Esophagus (tissue), 2 donors: ENCODE data around the gene ACACA. TPM values are rescaled to one million over a fixed set of nuclear protein-coding genes. Genes with fewer than 3 reads are reported as not detected.
"Not testable (repeated sequence)": the region's sequence is repeated elsewhere in the genome, so short reads cannot be mapped to it uniquely, and the experiment has no call there.

Experiments used
- H3K27ac ChIP-seq, 2 donors: one replicate each; pipeline ENCODE4 v1.5.1; 2013; ENCODE audit warnings: low read depth in 2 of 2, mild to moderate bottlenecking in 2 of 2, inconsistent platforms in 1 of 2, low read length in 1 of 2, moderate library complexity in 1 of 2
- H3K27me3 ChIP-seq, 2 donors: one replicate each; pipeline ENCODE4 v1.6.1; 2013; ENCODE audit warnings: low read length in 2 of 2, control low read depth in 1 of 2, mild to moderate bottlenecking in 1 of 2; ENCODE audit not compliant: insufficient read depth in 2 of 2, control insufficient read depth in 1 of 2
- H3K36me3 ChIP-seq, 2 donors: one replicate each; pipeline ENCODE4 v1.6.1; 2013; ENCODE audit warnings: low read length in 1 of 2; ENCODE audit not compliant: control insufficient read depth in 2 of 2, insufficient read depth in 2 of 2
- H3K4me1 ChIP-seq, 2 donors: one replicate each; pipeline ENCODE4 v1.6.1; 2013; ENCODE audit warnings: low read length in 1 of 2; ENCODE audit not compliant: control insufficient read depth in 2 of 2, insufficient read depth in 2 of 2
- H3K4me3 ChIP-seq, 2 donors: one replicate each; pipeline ENCODE4 v1.5.1; 2013; ENCODE audit warnings: low read length in 2 of 2, mild to moderate bottlenecking in 2 of 2, low read depth in 1 of 2, moderate library complexity in 1 of 2
- H3K9me3 ChIP-seq, 2 donors: one replicate each; pipeline ENCODE4 v1.6.1; 2013; ENCODE audit warnings: mild to moderate bottlenecking in 2 of 2, low read depth in 1 of 2, low read length in 1 of 2, moderate library complexity in 1 of 2; ENCODE audit not compliant: control insufficient read depth in 2 of 2, insufficient read depth in 1 of 2
- WGBS, 2 donors: extraction: QIAGEN DNeasy Blood & Tissue Kit; methylation state at CpG; one replicate each; pipeline ENCODE4 v1.1.7; 2013; 5-methylcytosine and 5-hydroxymethylcytosine counted together
- polyA plus RNA-seq, 2 donors: library from polyadenylated mRNA; stranded (reverse); fragments of 200-250 nt; gene quantifications; one replicate each; pipeline ENCODE4 v1.2.3, GENCODE V29; 2013
- donor health status: healthy with polysubstance abuse.
- donor health status: Bipolar disorder and iron deficiency.

Gene ACACA
- polyA plus RNA-seq, 2 donors = 20.0 to 25.4 TPM

DNA sequence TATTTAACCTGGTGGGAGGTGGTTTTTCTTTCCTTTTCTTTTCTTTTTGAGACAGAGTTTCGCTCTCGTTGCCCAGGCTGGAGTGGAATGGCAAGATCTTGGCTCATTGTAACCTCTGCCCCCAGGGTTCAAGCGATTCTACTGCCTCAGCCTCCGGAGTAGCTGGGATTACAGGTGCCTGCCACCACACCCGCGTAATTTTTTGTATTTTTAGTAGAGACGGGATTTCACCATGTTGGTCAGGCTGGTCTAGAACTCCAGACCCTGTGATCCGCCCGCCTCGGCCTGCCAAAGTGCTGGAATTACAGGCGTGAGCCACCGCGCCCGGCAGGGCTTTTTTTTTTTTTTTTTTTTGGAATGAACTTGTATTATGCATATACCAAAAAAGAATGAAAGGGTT lies 1.1 kb downstream of the ACACA start:
- 40 to 49% methylated on average over 14 of the region's 14 CpGs for WGBS, 2 donors
- H3K4me3 ChIP-seq = peak overlapping the region in 1 of 2 donors; percentile 76

DNA sequence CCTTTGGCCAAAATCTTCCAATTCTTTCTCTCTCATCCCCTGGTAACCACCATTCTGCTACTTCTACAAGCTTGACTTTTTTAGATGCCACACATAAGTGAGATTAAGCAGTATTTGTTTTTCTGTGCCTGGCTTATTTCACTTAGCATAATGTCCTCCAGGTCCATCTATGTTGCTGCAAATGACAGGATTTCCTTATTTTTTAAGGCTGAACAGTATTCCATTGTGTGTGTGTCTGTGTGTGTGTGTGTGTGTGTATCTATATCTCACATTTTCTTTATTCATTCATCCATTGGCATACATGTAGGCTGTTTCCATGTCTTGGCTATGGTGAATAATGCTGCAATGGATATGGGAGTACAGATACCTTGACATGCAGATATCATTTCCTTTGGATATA lies 6.1 kb downstream of the ACACA start:
- Histone ChIP-seq H3K9me3 (no peaks in the 10 kb centered on the region), H3K27ac (no peak overlapping the region), H3K4me1 (no peaks in the 10 kb centered on the region), H3K4me3 (no peak overlapping the region), H3K27me3 (no peaks in the 10 kb centered on the region), H3K36me3 (no peaks in the 10 kb centered on the region)

More for the DNA sequence above, 1.1 kb downstream of the ACACA start:
- not testable (repeated sequence) for H3K27ac ChIP-seq, H3K27me3 ChIP-seq, H3K36me3 ChIP-seq, H3K4me1 ChIP-seq, H3K9me3 ChIP-seq

DNA sequence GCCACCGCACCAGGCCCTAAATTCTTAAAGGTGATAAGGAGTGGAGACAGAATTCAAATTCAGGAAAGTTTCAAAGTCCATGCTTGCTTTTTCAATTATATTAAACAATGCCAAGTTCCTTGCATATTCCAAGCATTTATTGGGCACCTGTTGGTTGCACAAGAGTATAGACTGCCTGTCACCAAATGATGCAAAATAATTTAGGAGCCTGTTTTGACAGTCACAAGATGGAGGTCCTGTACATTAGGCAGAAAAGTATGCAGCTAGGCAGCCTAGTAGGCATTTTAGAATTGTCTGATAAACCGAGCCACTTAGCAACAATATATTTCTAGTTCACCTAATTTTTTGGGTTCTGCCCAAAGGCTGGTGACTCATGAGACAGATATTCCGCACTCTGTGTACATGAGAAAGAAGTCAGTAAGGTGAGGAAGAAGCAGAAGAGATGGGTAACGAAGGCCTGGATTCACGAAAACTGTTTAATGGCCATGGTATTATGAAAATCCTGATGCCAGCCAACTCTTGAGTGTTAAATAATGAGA lies 7.3 kb downstream of the ACACA start:
- no peaks in the 10 kb centered on the region for H3K9me3 ChIP-seq
- H3K4me1 ChIP-seq = no peaks in the 10 kb centered on the region
- H3K4me3 ChIP-seq = no peak overlapping the region
- 60 to 70% methylated on average over 5 of the region's 5 CpGs for WGBS, 2 donors
- H3K27ac ChIP-seq = no peak overlapping the region
- H3K36me3 ChIP-seq = no peaks in the 10 kb centered on the region
- H3K27me3 ChIP-seq = no peaks in the 10 kb centered on the region

DNA sequence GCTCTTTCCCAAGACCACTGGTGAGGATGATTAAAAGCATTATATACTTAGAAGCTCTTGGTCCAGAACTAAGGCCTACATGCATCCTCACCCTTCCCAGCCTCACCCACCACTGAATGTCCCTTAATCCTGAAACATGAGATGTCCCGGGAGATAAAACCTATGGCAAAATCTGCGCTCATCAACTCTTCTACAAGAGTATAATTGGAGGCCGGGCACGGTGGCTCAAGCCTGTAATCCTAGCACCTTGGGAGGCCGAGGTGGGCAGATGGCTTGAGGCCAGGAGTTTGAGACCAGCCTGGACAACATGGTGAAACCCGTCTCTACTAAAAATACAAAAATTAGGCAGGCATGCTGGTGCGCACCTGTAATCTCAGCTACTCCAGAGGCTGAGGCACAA lies 13.3 kb downstream of the ACACA start:
- Histone ChIP-seq H3K36me3 (no peaks in the 10 kb centered on the region), H3K4me3 (no peak overlapping the region), H3K27me3 (no peaks in the 10 kb centered on the region), H3K27ac (no peak overlapping the region), H3K4me1 (no peaks in the 10 kb centered on the region), H3K9me3 (no peaks in the 10 kb centered on the region)
- WGBS, 2 donors = 95 to 97% methylated on average over 7 of the region's 7 CpGs

DNA sequence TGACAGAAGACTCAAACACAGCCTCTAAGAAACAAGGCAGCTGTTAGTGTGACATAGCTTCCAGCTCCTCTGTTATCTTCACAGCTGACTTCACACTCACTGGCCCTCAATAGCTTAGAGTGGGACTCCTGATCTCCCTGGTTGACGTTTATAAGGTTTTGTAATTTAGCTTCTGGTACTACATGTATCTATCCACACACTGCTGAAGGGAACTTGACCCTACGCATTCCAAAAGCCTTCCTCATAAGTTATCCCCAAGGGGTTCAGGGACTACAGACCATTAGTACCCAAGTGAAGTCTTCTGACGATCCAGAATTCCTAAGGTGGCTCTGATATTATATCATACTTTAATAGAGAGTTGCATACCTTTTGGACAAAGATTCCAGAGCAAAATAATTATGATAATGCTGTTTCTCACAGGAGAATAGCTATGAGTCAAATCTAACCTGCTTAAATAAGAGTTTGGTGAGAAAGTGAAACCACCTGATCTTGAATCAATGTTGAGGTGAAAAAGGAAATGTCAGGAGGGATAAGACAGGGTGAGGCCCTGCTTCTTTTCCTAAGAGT lies 14.5 kb downstream of the ACACA start:
- H3K27ac ChIP-seq = no peak overlapping the region

DNA sequence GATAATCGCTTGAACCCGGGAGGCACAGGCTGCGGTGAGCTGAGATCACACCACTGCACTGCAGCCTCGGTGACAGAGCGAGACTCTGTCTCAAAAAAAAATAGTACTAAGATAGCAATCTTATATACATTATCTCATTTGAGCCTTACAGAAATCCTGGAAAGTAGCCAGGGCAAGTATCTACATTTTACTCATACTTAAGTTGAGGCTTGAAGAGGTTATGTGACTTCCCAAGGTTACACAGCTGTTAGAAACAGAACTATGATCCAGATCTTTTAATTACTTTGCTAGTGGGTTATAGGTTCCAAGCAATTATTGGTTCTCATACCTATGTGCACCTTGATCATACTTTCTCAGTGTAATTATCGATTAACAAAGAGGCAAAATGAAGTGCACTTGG lies 15.5 kb downstream of the ACACA start:
- Histone ChIP-seq H3K36me3 (no peaks in the 10 kb centered on the region), H3K27ac (no peak overlapping the region), H3K4me1 (no peaks in the 10 kb centered on the region), H3K9me3 (no peaks in the 10 kb centered on the region), H3K27me3 (no peaks in the 10 kb centered on the region), H3K4me3 (no peak overlapping the region)
- WGBS, 2 donors = 83 to 93% methylated on average over 6 of the region's 6 CpGs

More for the DNA sequence above, 14.5 kb downstream of the ACACA start:
- 53 to 64% methylated on average over 3 of the region's 3 CpGs for WGBS, 2 donors
- no peak overlapping the region for H3K4me3 ChIP-seq
- no peaks in the 10 kb centered on the region for H3K27me3 ChIP-seq
- H3K36me3 ChIP-seq = no peaks in the 10 kb centered on the region
- H3K9me3 ChIP-seq = no peaks in the 10 kb centered on the region
- no peaks in the 10 kb centered on the region for H3K4me1 ChIP-seq

DNA sequence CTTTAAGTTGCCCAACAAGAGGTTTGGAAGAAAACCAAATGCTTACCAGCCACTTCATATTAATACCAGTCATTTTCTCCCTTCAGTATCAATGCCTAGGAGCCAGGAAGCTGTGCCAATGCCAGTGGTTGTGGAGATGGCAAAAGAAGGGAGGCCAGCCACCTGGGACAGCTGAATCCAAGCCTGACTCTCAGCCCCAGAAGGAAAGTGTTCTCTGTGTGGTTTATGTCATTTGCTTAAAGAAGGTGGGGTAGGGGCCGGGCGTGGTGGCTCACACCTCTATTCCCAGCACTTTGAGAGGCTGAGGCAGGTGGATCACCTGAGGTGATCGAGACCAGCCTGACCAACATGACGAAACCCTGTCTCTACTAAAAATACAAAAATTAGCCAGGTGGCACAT lies 17.5 kb downstream of the ACACA start:
- no peaks in the 10 kb centered on the region for H3K9me3 ChIP-seq
- H3K27ac ChIP-seq = no peak overlapping the region
- H3K4me3 ChIP-seq = no peak overlapping the region
- H3K4me1 ChIP-seq = no peaks in the 10 kb centered on the region
- H3K36me3 ChIP-seq = no peaks in the 10 kb centered on the region
- H3K27me3 ChIP-seq = no peaks in the 10 kb centered on the region
- 92 to 93% methylated on average over 4 of the region's 4 CpGs for WGBS, 2 donors

DNA sequence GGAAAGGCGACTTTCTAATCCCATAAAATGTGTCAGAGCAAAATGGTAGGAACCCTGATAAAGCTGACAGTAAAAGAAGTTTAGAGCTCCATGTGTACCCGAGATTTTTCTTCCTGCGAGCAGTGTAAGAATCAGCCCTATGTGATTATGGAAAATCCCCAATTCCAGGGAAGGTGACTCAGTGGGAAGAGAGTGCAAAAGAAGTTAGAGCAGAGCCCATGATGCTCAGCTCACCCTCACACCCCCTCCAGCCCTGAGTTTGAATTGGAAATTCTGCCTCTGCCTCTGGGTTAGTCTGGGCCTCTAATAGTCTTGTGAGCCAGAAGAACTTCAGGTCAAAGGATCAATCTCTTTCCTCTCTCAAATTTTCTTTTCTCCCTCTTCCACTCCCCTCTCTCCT lies 18.4 kb downstream of the ACACA start:
- Histone ChIP-seq H3K36me3 (no peaks in the 10 kb centered on the region), H3K4me1 (no peaks in the 10 kb centered on the region), H3K27ac (no peak overlapping the region), H3K4me3 (no peak overlapping the region), H3K27me3 (no peaks in the 10 kb centered on the region), H3K9me3 (no peaks in the 10 kb centered on the region)
- 77 to 78% methylated on average over 3 of the region's 3 CpGs for WGBS, 2 donors

DNA sequence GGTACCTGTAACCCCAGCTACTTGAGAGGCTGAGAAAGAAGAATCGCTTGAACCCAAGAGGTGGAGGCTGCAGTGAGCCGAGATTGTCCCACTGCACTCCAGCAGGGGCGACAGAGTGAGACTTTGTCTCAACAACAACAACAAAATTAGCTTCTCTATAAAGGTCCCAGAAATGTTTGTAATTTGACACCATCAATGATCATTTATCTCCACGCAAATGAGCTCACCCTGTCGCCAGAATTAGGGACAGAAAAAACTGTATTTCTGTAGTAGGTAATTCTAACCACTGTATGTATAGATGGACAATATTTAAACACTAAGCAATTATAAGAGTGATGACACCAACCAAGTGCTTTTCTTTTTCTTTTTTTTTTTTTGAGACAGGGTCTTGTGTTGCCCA lies 20.2 kb downstream of the ACACA start:
- H3K4me1 ChIP-seq = no peaks in the 10 kb centered on the region
- no peaks in the 10 kb centered on the region for H3K27me3 ChIP-seq
- H3K4me3 ChIP-seq = no peak overlapping the region
- 90 to 96% methylated on average over 5 of the region's 5 CpGs for WGBS, 2 donors
- no peaks in the 10 kb centered on the region for H3K9me3 ChIP-seq
- H3K27ac ChIP-seq = no peak overlapping the region
- no peaks in the 10 kb centered on the region for H3K36me3 ChIP-seq

DNA sequence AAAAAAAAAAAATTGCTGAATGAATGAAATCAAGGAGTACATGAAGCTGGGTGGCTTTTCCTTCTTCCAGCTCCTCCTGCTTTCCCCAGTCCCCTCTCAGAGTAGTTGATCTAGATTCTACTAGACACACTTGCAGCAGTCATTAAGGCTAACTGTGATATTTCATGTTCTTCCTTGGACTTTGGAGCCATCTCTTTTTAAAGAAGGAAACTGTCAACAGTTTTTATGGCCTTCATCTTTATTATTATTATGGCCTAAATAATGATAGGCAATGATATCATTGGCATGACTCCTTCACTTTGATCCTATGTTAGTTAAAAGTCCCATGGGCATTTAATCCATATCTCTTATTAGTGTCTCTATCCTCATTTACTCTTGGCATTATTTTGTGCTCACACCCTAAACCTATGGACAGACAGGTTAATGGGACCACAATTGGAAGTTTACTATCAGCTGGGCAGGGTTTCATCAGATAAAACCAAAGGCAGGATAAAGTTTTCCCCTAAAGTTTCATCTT lies 21.1 kb downstream of the ACACA start:
- Histone ChIP-seq H3K4me3 (no peak overlapping the region), H3K27ac (no peak overlapping the region), H3K27me3 (no peaks in the 10 kb centered on the region), H3K36me3 (no peaks in the 10 kb centered on the region), H3K9me3 (no peaks in the 10 kb centered on the region), H3K4me1 (no peaks in the 10 kb centered on the region)
